Hepatic stellate cell (primary cell): ENCODE measurements around the gene ZZZ3.
"Not testable (repeated sequence)": the region's sequence is repeated elsewhere in the genome, so short reads cannot be mapped to it uniquely, and the experiment has no call there.

Source experiments
- DNase-seq: peaks from one replicate; pipeline ENCODE4 v3.0.0; 2011; ENCODE audit warnings: low spot score

ZZZ3 gene

GRCh38 chr1:77670330-77670729 is 12.1 kb downstream of the ZZZ3 start:
- no peak for DNase-seq

GRCh38 chr1:77668924-77669449 is 13.5 kb downstream of the ZZZ3 start:
- DNase-seq, result no peak

- DNase-seq, result no peak
These were observed 17.4 kb downstream of the ZZZ3 start for GRCh38 chr1:77664939-77665516.

GRCh38 chr1:77661696-77662095 is 20.8 kb downstream of the ZZZ3 start:
- no peak for DNase-seq

GRCh38 chr1:77659879-77660593 is 22.4 kb downstream of the ZZZ3 start:
- DNase-seq, result no peak

- no peak for DNase-seq
These were observed 24.2 kb downstream of the ZZZ3 start for GRCh38 chr1:77658271-77658670.

- no peak for DNase-seq
These were observed 27.0 kb downstream of the ZZZ3 start for GRCh38 chr1:77655431-77655974.

GRCh38 chr1:77652970-77653516 is 29.4 kb downstream of the ZZZ3 start:
- no peak for DNase-seq

- no peak for DNase-seq
These were observed 30.2 kb downstream of the ZZZ3 start for GRCh38 chr1:77652268-77652667.

- no peak for DNase-seq
These were observed 33.3 kb downstream of the ZZZ3 start for GRCh38 chr1:77649127-77649526.

GRCh38 chr1:77646224-77646623 is 36.2 kb downstream of the ZZZ3 start:
- DNase-seq, result not testable (repeated sequence)

GRCh38 chr1:77643456-77643855 is 39.0 kb downstream of the ZZZ3 start:
- no peak for DNase-seq

GRCh38 chr1:77642941-77643340 is 39.5 kb downstream of the ZZZ3 start:
- DNase-seq, result no peak

- DNase-seq, result no peak
These were observed 40.3 kb downstream of the ZZZ3 start for GRCh38 chr1:77642196-77642595.

GRCh38 chr1:77639557-77640069 is 42.8 kb downstream of the ZZZ3 start:
- DNase-seq, result no peak

- peak; percentile 19 for DNase-seq
These were observed 43.4 kb downstream of the ZZZ3 start for GRCh38 chr1:77639056-77639455.

- no peak for DNase-seq
These were observed 45.6 kb downstream of the ZZZ3 start for GRCh38 chr1:77636864-77637263.
